ENCODE data around the gene HECTD4.
"Not testable (repeated sequence)": the region's sequence is repeated elsewhere in the genome, so short reads cannot be mapped to it uniquely, and the experiment has no call there.

- not testable (repeated sequence) for TF ChIP-seq POLR2A (IDR thresholded peaks at IDR 0.05; ENCODE audit: low read length); GATA1 (IDR thresholded peaks at IDR 0.05; ENCODE audit: low read depth, low read length)
Measured at GRCh38 chr12:112158461-112159145, 223.6 kb downstream of the HECTD4 start.

Data from erythroblast (primary cell).